Measurements from ENCODE around the gene OR10T2. TPM values are rescaled to one million over a fixed set of nuclear protein-coding genes. Genes with fewer than 3 reads are reported as not detected.

The OR10T2 gene
- not detected in 2 replicates for total RNA-seq

GRCh38 chr1:158398818-158399514 lies at the start of gene OR10T2:
Gene OR10T2, minus strand, starts transcription at chr1:158399466. Its CDS starts 0 bp downstream, at chr1:158399466.

GRCh38 chr1:158426137-158426536 lies 26.9 kb upstream of the OR10T2 start, which contains the start of gene OR10K2:
Gene OR10K2, minus strand, starts transcription at chr1:158426237. Its CDS starts 5,371 bp downstream, at chr1:158420866.

GRCh38 chr1:158353303-158354075 lies 45.8 kb downstream of the OR10T2 start, which contains the start of gene CD1E:
Gene CD1E, plus strand, starts transcription at chr1:158353894. Its CDS starts 95 bp downstream, at chr1:158353989.

Other genes starting within 250 kb of the OR10T2 start
- gene CD1D, start 218.6 kb downstream of the OR10T2 start, total RNA-seq: under 0.01 TPM in 1 of 2 replicates, not detected in the other
- not detected in 2 replicates for gene CD1A, start 145.0 kb downstream of the OR10T2 start, total RNA-seq
- not detected in 2 replicates for gene CD1C, start 109.5 kb downstream of the OR10T2 start, total RNA-seq
- not detected in 2 replicates for gene CD1B, start 67.9 kb downstream of the OR10T2 start, total RNA-seq
- not detected in 2 replicates for gene CD1E, start 45.6 kb downstream of the OR10T2 start, total RNA-seq
- gene OR10K2, start 26.8 kb upstream of the OR10T2 start, total RNA-seq: not detected in 2 replicates
- not detected in 2 replicates for gene OR10K1, start 62.4 kb upstream of the OR10T2 start, total RNA-seq
- gene OR10R2, start 72.8 kb upstream of the OR10T2 start, total RNA-seq: not detected in 2 replicates
- gene OR6Y1, start 154.9 kb upstream of the OR10T2 start, total RNA-seq: not detected in 2 replicates
- not detected in 2 replicates for gene OR6P1, start 171.1 kb upstream of the OR10T2 start, total RNA-seq
- gene OR10X1, start 180.4 kb upstream of the OR10T2 start, total RNA-seq: not detected in 2 replicates
- not detected in 2 replicates for gene OR10Z1, start 205.8 kb upstream of the OR10T2 start, total RNA-seq

Data from aortic smooth muscle cell (primary cell).